ENCODE measurements around the gene NSUN2.

The NSUN2 gene

DNA sequence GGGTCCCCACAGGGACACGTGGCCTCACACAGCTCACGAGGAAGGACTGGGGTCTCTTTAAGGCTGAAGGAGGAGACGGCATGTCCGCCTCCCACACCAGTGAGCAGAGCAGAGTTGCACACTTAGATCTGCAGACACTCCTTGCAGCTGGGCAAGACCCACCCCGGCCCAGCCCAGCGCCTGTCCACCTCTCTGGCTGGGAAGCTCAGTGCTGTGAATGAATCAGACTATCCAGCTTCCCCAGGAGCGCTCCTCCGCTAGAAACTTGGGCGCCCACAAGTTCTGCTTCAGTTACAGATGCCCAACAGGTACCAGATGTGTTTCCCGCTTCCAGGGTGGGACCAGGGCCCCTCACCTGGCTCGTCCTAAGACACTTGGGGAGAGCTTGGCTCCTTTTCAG, 78.9 kb downstream of the NSUN2 start:
- no peak for DNase-seq

GRCh38 chr5:6552612-6553011, 80.2 kb downstream of the NSUN2 start:
- DNase-seq = no peak

- DNase-seq = no peak
Observed at GRCh38 chr5:6551955-6552313, 80.9 kb downstream of the NSUN2 start.

DNA sequence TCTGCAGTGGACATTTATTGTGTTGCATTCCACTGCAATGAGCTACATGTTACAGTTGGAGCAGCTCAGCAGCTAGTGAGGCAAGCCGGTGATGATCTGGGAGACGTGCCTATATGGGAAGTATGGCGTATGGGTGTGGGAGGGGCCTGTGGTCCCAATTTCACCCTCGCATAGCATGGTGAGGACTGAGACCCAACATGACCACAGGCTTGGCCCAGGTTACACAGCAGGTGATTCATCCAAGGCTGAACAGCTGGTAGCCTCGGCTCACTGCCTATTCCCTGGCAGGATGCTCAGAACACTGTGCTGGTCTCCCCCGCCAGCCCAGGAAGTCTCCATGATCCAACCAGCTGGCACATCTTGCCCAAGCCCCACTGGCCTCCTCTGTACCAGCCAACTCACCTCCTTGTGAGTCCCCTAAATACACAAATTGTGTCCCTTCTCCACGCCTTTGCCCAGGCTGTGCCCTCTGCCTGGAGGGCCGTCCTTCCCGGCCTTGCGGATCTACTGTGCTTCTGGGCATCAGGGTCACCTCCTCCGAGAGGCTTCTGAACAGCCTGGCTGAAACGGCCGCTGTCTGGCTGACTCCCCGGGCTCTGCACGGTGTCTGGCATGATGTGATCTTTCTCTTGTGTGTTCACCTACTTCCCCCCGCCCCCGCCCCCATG, 81.4 kb downstream of the NSUN2 start:
- DNase-seq = no peak

GRCh38 chr5:6550628-6551027, 82.2 kb downstream of the NSUN2 start:
- DNase-seq = no peak

Measured in cortex of kidney (tissue), 1 donor.